ENCODE measurements around the gene TMA16. TPM values are rescaled to one million over a fixed set of nuclear protein-coding genes. Genes with fewer than 3 reads are reported as not detected.
"Not testable (repeated sequence)": the region's sequence is repeated elsewhere in the genome, so short reads cannot be mapped to it uniquely, and the experiment has no call there.

TMA16 gene
- polyA plus RNA-seq, 1 donor, result 20.7 TPM

- no peak for DNase-seq (ENCODE audit: low read depth)
These were observed 20.7 kb downstream of the TMA16 start for GRCh38 chr4:163515198-163515597.

- DNase-seq (ENCODE audit: low read depth), result no peak
These were observed 29.4 kb downstream of the TMA16 start for GRCh38 chr4:163523791-163524365.

DNA sequence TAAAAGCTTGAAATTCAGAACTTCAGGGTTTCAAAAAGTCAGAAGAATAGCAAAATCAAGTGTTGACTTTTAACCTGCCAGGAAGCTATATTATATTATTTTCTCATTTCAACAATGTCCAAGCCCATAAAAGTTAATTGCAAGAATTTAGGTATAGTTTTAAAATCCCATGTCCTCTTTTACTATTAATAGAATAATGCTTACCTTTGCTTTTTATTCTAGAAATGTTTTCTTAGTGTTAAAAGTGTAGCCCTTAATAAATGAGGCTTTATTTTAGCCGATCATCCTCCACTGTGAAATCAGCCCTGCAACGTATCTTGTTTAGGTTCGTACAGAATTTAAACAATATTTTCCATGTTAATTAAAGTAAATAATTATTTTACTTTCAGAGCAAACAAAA lies 31.5 kb downstream of the TMA16 start:
- DNase-seq (ENCODE audit: low read depth), result no peak

DNA sequence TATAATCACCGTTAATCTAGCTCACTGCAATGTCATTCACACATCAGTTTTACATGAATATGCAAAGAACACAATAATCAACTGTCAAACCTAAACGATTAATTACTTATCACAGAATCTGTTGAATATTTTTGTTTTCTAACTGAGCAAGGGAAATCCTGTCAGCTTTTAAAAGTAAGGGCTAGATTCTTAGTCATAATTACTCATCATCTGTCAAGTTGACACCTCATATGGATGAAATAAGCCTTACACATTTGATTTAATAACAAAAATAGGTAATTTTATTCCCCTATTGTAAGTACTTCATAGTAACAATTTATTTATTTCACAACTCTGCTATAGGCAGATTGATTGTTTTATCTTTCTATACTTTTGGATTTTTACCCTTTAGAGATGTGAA lies 32.7 kb downstream of the TMA16 start:
- no peak for DNase-seq (ENCODE audit: low read depth)

- no peak for DNase-seq (ENCODE audit: low read depth)
These were observed 34.2 kb downstream of the TMA16 start for GRCh38 chr4:163528653-163529052.

GRCh38 chr4:163534056-163534455 lies 39.6 kb downstream of the TMA16 start:
- no peak for DNase-seq (ENCODE audit: low read depth)

DNA sequence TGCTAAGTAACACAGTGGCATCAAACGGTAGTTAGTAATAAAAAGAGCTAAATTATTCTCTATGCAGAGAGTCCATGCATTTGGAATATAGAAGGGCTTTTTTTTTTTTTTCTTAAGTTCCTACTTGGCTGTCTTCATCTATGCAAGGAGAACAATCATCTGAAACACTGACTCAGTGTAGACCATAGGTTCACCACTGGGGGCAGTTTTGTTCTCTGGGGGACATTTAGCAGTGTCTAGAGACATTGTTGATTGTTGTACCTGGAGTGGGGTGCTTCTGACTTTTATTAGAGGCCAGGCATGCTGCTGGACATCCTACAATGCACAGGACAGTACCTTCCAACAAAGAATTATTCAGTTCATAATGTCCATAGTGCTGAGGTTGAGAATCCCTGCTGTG lies 41.2 kb downstream of the TMA16 start:
- no peak for DNase-seq (ENCODE audit: low read depth)

DNA sequence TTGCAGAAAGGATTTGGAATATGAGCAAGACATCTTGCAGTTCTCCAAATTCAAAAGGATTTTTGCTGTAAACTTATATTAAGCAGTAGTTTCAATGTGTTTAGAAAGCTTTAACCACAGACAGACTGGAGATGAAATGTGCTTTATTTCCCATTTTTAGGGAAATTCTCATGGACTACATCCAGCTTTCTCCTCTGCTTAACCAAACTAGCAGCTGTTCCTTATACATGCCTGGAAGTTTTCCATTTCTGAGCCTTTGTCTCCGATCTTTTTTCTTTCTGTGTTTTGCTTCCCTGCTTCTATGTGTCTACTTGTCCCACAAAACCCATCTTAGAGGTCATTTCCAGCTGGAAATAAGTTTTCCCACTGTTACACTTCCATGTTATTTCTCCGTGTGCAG lies 41.6 kb downstream of the TMA16 start:
- DNase-seq (ENCODE audit: low read depth), result peak; percentile 67

DNA sequence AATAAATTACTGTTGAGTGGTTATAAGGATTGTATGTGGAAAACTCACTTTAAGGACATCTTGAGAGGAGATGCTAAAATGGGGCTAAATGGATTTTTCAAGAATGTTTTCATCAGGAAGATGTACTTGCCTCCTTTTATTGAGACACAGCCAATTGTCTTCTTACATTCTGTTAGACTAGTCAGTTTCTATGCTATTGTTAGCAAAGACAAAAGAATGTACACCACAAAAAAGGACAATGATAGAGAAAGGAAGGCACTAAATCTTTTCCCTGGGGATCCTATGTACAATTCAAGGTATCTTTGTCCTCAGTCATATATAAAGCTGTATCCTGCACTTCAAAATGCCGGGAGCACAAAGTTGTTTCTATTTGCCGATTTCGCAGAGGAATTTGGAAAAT lies 42.6 kb downstream of the TMA16 start:
- no peak for DNase-seq (ENCODE audit: low read depth)

- DNase-seq (ENCODE audit: low read depth), result not testable (repeated sequence)
These were observed 44.3 kb downstream of the TMA16 start for GRCh38 chr4:163538820-163539219.

- no peak for DNase-seq (ENCODE audit: low read depth)
These were observed 46.0 kb downstream of the TMA16 start for GRCh38 chr4:163540448-163540847.

- no peak for DNase-seq (ENCODE audit: low read depth)
These were observed 46.5 kb downstream of the TMA16 start for GRCh38 chr4:163540977-163541376.

DNA sequence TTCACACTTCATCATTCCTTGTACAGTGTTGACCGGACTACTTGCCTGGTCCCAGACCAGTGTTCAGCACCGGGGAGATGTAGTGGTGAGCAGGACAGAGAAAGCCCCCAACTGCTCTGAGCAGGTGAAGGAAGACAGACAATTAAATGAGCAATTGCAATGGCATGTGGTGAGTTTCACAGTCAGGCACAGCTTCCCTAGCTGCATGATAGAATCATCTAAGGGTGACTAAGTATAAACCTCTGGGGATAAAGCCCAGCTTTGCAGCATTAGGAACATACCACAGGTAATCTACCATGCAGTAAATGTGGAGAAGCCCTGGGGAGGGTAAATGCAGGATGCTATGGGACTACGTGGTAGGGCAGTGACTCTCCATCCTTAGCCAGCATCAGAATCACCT lies 47.8 kb downstream of the TMA16 start:
- DNase-seq (ENCODE audit: low read depth), result no peak

DNA sequence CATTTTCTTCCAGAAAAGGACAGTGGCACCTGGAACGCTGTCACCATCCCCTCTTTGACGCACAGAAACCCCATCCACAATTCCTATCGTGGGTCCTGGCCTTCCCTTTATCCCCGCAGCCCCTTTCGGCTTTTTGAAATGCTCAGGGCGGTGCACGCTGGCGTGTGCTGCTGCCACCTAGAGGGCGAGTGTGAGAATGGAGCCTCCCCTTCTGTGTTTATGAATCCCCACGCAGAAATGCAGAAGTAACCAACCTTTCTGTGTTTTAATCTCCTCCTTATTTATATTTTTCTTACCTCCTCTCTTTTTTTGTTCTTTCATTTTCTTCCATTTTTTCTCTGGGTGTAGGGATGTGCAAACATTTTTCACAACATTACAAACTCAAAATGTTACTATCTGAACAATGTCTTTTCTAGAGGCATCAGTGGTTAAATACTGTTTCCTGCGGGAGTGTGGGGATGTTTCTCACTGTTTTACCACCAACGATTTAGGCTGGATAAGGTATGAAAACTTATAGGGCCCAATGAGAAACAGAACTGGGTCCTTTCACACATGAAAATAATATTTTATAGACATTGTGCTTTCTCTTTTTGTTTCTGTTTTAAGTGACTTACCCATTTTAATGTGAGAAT lies 50.0 kb downstream of the TMA16 start:
- no peak for DNase-seq (ENCODE audit: low read depth)

- DNase-seq (ENCODE audit: low read depth), result peak; percentile 24
These were observed 54.2 kb downstream of the TMA16 start for GRCh38 chr4:163548481-163549243.

DNA sequence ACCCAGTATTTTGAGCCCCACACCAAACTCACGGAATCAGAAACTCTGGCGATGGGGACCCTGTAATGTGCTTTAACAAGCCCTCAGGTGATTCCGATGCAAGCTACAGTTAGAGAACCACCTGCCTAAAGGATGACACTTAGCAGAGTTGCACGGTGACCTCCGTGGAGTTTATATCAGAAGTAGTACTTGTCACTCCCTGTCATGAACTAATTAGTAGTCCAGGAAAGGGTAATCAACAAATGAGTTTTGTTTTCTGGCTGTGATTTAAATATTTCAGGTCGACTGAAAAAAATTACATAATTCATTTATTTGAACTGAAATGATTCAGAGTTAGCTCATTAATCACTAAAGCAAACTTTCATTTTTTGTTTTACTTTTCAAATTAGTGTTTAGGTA lies 56.4 kb downstream of the TMA16 start:
- no peak for DNase-seq (ENCODE audit: low read depth)

- DNase-seq (ENCODE audit: low read depth), result no peak
These were observed 58.7 kb downstream of the TMA16 start for GRCh38 chr4:163553146-163553545.

- no peak for DNase-seq (ENCODE audit: low read depth)
These were observed 60.5 kb downstream of the TMA16 start for GRCh38 chr4:163554870-163555465.

DNA sequence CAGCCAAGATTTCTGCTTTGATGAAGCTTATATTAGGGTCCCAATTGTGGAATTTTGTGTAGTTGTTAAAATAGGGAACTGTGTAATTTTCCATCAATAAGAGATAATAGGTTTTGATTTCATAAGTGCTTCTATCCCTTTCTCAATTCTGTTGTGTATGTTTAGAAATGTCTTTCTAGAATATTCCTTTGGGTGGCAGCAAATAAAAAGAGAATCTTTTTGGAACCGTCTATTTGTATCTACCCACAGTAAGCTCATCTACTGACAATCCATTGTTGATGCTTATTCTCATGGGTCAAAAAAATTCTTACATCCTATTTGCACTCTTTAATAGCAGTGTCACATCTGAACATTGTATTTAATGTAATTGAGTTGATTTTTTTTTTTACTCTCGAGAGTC lies 61.7 kb downstream of the TMA16 start:
- DNase-seq (ENCODE audit: low read depth), result no peak

DNA sequence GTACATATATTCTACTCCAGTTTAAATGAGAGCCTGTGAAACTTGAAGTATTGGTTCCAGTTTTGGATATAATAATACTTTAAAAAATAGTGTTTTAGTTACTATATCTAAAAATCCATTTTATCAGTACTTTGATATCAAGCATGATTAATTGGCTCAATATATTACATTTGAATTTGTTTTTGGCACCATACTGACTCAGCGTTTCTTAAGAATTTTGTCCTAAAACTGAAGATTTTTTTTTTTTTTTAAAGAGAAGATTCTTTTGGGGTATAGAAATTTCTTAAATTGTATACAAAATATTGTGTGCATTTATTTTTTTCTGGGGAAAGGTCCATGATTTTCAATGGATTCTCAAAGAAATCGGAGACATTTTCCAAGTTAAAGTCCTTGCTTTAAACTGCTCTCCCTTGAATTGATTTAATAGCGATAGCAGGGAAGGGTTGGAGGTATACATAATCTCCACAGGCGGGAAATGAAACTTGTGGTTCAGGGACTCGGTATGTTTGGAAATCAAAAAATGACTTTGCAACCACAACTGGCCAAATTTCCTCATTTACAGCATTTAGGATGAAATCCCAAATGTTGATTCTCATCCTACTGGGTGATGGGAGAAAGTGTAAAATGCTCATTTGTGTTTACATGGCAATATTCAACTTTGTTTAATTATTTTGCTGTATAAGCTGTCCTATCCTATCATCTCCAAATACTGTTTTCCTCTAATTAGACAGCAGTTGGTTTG lies 62.3 kb downstream of the TMA16 start:
- no peak for DNase-seq (ENCODE audit: low read depth)

DNA sequence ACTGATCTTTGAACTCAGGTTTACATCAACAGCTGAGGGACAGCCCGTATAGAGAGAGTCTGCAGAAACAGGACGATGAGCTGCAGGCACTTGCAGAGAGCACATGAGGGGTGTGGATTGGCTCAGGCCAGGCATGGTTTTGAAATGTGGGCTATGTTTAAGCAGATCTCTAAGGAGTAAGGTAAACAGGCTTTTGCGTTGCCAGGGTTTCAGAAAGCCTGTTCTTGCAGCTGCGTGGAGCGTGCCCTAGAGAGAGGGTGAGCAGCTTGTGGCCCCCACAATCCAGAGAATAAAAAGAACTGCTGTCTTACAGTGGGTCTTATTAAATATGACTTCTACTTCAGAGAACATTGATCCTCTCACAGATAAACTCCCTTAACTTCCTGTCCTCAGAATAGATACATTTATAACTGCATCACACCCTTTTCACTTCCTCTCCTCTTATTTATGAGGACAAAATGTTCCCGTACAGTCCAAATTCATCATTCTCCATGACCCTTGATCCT lies 64.1 kb downstream of the TMA16 start:
- DNase-seq (ENCODE audit: low read depth), result no peak

- DNase-seq (ENCODE audit: low read depth), result no peak
These were observed 68.0 kb downstream of the TMA16 start for GRCh38 chr4:163562496-163562895.
